HEK293 (cell line): ENCODE results near the gene DCC.

ENCODE experiments used
- CTCF ChIA-PET: fragments of 350-600 bp; formaldehyde crosslinking; extraction: SDS; loops from one replicate; lab custom pipeline; 2021; ENCODE audit warnings: antibody characterized with exemption; lab: Yijun Ruan, JAX
- POLR2A ChIA-PET: fragments of 300-600 bp; formaldehyde crosslinking; extraction: SDS; loops from one replicate; lab custom pipeline; 2020; ENCODE audit warnings: antibody characterized with exemption, inconsistent platforms; lab: Yijun Ruan, JAX
- H3K27ac ChIP-seq: fragments of 200-500 bp; sonication (Bioruptor generic); 2 replicates; pipeline ENCODE4 v1.5.1; 2014; ENCODE audit warnings: low read depth, low read length, control low read depth, inconsistent platforms; ENCODE audit errors: extremely low read depth
- H3K36me3 ChIP-seq, 2 experiments: fragments of 200-500 bp in 1 of 2; sonication (Bioruptor generic) in 1 of 2; 1 replicate in 1 of 2; 2 replicates in 1 of 2; pipeline ENCODE4 v1.5.1; 2014 to 2017; ENCODE audit warnings: inconsistent platforms in 2 of 2, low read length in 2 of 2; ENCODE audit not compliant: control insufficient read depth in 2 of 2, insufficient read depth in 1 of 2
- H3K4me1 ChIP-seq: fragments of 200-500 bp; sonication (Bioruptor generic); 2 replicates; pipeline ENCODE4 v1.5.1; 2014; ENCODE audit warnings: mild to moderate bottlenecking, low read length, inconsistent platforms; ENCODE audit not compliant: control insufficient read depth, insufficient read depth
- H3K4me3 ChIP-seq: 2 replicates; pipeline ENCODE4 v1.5.1; 2011; ENCODE audit warnings: low read depth, mild to moderate bottlenecking, control low read depth, low read length, moderate library complexity
- H3K9me3 ChIP-seq: fragments of 200-500 bp; sonication (Bioruptor generic); 2 replicates; pipeline ENCODE4 v1.5.1; 2014; ENCODE audit warnings: low read depth, low read length, inconsistent platforms; ENCODE audit not compliant: control insufficient read depth, insufficient read depth
- GLIS1 ChIP-seq: fragments of 450-650 bp; formaldehyde crosslinking; IDR thresholded peaks from 2 replicates; pipeline ENCODE4 v1.5.1; 2016; ENCODE audit warnings: missing biosample characterization, missing genetic modification characterization
- OSR2 ChIP-seq: fragments of 450-650 bp; formaldehyde crosslinking; IDR thresholded peaks from 2 replicates; pipeline ENCODE4 v1.5.1; 2016; ENCODE audit warnings: missing biosample characterization, missing genetic modification characterization
- OVOL3 ChIP-seq: fragments of 450-650 bp; formaldehyde crosslinking; IDR thresholded peaks from 2 replicates; pipeline ENCODE4 v1.5.1; 2016; ENCODE audit warnings: missing biosample characterization, missing genetic modification characterization
- RBAK ChIP-seq: fragments of 450-650 bp; formaldehyde crosslinking; IDR thresholded peaks from 2 replicates; pipeline ENCODE4 v1.5.1; 2016; ENCODE audit warnings: missing biosample characterization, missing genetic modification characterization
- ZFP37 ChIP-seq: fragments of 450-650 bp; formaldehyde crosslinking; IDR thresholded peaks from 2 replicates; pipeline ENCODE4 v1.5.1; 2016; ENCODE audit warnings: missing biosample characterization, missing genetic modification characterization
- ZNF292 ChIP-seq: fragments of 450-650 bp; formaldehyde crosslinking; IDR thresholded peaks from 2 replicates; pipeline ENCODE4 v1.5.1; 2016; ENCODE audit warnings: low read depth, missing biosample characterization, missing genetic modification characterization, borderline replicate concordance
- ZNF354C ChIP-seq: fragments of 450-650 bp; formaldehyde crosslinking; IDR thresholded peaks from 2 replicates; pipeline ENCODE4 v1.5.1; 2016; ENCODE audit warnings: missing biosample characterization, missing genetic modification characterization, low read depth, borderline replicate concordance
- ZNF391 ChIP-seq: fragments of 450-650 bp; formaldehyde crosslinking; IDR thresholded peaks from 2 replicates; pipeline ENCODE4 v1.5.1; 2016; ENCODE audit warnings: low read depth, missing biosample characterization, missing genetic modification characterization, borderline replicate concordance
- ZNF510 ChIP-seq: fragments of 450-650 bp; formaldehyde crosslinking; IDR thresholded peaks from 2 replicates; pipeline ENCODE4 v1.5.1; 2018; ENCODE audit warnings: mild to moderate bottlenecking, missing genetic modification characterization, missing biosample characterization; ENCODE audit not compliant: insufficient replicate concordance
- ZNF555 ChIP-seq: fragments of 450-650 bp; formaldehyde crosslinking; conservative IDR thresholded peaks from 2 replicates; pipeline ENCODE4 v1.5.1; 2017; ENCODE audit warnings: missing biosample characterization, mild to moderate bottlenecking, missing genetic modification characterization, inconsistent platforms
- ZNF571 ChIP-seq: fragments of 450-650 bp; formaldehyde crosslinking; IDR thresholded peaks from 2 replicates; pipeline ENCODE4 v1.5.0; 2017; ENCODE audit warnings: missing biosample characterization, missing genetic modification characterization
- ZNF660 ChIP-seq: fragments of 450-650 bp; IDR thresholded peaks from 2 replicates; pipeline ENCODE4 v1.5.1; 2018; ENCODE audit warnings: missing biosample characterization, mild to moderate bottlenecking, missing genetic modification characterization
- ZNF830 ChIP-seq: fragments of 450-650 bp; IDR thresholded peaks from 2 replicates; pipeline ENCODE4 v1.5.0; 2018; ENCODE audit warnings: missing biosample characterization, missing genetic modification characterization, low read depth, mild to moderate bottlenecking, moderate library complexity
- ZSCAN16 ChIP-seq: fragments of 450-650 bp; formaldehyde crosslinking; IDR thresholded peaks from 2 replicates; pipeline ENCODE4 v1.5.1; 2016; ENCODE audit warnings: missing biosample characterization, missing genetic modification characterization
- TF ChIP-seq, protein P1 (sequence below): fragments of 450-650 bp; formaldehyde crosslinking; IDR thresholded peaks from 2 replicates; pipeline ENCODE4 v1.5.1; 2017; ENCODE audit warnings: missing biosample characterization, mild to moderate bottlenecking, missing genetic modification characterization, moderate library complexity
- TF ChIP-seq, protein P2 (sequence below): fragments of 450-650 bp; formaldehyde crosslinking; IDR thresholded peaks from 2 replicates; pipeline ENCODE4 v1.5.1; 2016; ENCODE audit warnings: missing biosample characterization, missing genetic modification characterization
- TF ChIP-seq, protein P3 (sequence below): fragments of 450-650 bp; formaldehyde crosslinking; IDR thresholded peaks from 2 replicates; pipeline ENCODE4 v1.5.1; 2016; ENCODE audit warnings: missing biosample characterization, missing genetic modification characterization, low read depth
- TF ChIP-seq, protein P4 (sequence below): fragments of 450-650 bp; formaldehyde crosslinking; IDR thresholded peaks from 2 replicates; pipeline ENCODE4 v1.5.1; 2016; ENCODE audit warnings: missing biosample characterization, missing genetic modification characterization
- TF ChIP-seq, protein P5 (sequence below): fragments of 450-650 bp; formaldehyde crosslinking; IDR thresholded peaks from 2 replicates; pipeline ENCODE4 v1.5.1; 2017; ENCODE audit warnings: missing biosample characterization, missing genetic modification characterization

Gene DCC

DNA sequence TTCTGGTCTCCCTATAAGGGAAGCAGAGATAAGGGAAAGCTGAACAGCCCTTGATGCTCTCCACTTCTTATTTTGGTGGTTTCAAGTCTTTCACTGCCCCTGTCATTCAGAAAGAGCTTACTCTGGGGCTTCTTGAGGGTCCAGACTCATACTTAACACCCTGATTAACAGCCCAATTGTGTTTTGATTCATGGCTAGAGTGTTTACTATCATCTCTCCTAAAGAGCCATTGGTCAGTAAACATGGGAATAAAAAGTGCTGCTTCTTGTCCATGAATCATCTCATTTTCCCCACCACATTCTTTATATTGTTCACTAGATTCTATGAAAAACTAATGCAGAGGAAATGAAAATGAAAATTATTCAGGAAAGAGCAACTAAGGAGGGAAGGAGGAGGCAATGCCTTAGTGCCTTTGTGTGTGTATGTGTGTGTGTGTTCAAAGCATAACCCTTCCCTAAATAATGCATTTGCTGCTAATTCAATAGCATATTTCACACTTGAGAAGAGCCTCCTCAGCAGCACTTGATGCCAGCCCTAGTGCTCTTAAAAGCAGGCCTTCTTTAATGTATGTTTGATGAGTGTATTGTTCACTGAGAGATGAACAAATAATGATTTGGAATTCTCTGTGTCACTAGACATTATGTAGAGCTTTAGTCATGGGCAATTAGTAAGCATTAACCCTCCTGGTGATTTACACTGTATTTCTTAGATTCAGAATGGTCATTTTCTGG is 63.5 kb downstream of the DCC start:
- ChIA-PET POLR2A (no interaction called here), CTCF (no interaction called here)
- Histone ChIP-seq H3K9me3 (no peaks in the 10 kb centered on the region), H3K4me1 (no peaks in the 10 kb centered on the region), H3K4me3 (no peak overlapping the region), H3K27ac (no peak overlapping the region), H3K36me3 (no peaks in the 10 kb centered on the region)
- no peak for TF ChIP-seq ZNF830 (tag by site-specific recombination)
- TF ChIP-seq, protein P1, sequence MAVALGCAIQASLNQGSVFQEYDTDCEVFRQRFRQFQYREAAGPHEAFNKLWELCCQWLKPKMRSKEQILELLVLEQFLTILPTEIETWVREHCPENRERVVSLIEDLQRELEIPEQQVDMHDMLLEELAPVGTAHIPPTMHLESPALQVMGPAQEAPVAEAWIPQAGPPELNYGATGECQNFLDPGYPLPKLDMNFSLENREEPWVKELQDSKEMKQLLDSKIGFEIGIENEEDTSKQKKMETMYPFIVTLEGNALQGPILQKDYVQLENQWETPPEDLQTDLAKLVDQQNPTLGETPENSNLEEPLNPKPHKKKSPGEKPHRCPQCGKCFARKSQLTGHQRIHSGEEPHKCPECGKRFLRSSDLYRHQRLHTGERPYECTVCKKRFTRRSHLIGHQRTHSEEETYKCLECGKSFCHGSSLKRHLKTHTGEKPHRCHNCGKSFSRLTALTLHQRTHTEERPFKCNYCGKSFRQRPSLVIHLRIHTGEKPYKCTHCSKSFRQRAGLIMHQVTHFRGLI (tag by site-specific recombination): no peak
- no peak for TF ChIP-seq ZNF292 (tag by site-specific recombination)
- no peak for TF ChIP-seq GLIS1 (tag by site-specific recombination)
- TF ChIP-seq, protein P2, sequence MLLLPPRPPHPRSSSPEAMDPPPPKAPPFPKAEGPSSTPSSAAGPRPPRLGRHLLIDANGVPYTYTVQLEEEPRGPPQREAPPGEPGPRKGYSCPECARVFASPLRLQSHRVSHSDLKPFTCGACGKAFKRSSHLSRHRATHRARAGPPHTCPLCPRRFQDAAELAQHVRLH (tag by site-specific recombination): no peak
- no peak for TF ChIP-seq ZNF555 (tag by site-specific recombination)
- no peak for TF ChIP-seq ZNF660 (tag by site-specific recombination)
- TF ChIP-seq ZNF354C (tag by site-specific recombination): no peak
- TF ChIP-seq OVOL3 (tag by site-specific recombination): no peak
- TF ChIP-seq, protein P3, sequence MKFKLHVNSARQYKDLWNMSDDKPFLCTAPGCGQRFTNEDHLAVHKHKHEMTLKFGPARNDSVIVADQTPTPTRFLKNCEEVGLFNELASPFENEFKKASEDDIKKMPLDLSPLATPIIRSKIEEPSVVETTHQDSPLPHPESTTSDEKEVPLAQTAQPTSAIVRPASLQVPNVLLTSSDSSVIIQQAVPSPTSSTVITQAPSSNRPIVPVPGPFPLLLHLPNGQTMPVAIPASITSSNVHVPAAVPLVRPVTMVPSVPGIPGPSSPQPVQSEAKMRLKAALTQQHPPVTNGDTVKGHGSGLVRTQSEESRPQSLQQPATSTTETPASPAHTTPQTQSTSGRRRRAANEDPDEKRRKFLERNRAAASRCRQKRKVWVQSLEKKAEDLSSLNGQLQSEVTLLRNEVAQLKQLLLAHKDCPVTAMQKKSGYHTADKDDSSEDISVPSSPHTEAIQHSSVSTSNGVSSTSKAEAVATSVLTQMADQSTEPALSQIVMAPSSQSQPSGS: no peak
- TF ChIP-seq, protein P4, sequence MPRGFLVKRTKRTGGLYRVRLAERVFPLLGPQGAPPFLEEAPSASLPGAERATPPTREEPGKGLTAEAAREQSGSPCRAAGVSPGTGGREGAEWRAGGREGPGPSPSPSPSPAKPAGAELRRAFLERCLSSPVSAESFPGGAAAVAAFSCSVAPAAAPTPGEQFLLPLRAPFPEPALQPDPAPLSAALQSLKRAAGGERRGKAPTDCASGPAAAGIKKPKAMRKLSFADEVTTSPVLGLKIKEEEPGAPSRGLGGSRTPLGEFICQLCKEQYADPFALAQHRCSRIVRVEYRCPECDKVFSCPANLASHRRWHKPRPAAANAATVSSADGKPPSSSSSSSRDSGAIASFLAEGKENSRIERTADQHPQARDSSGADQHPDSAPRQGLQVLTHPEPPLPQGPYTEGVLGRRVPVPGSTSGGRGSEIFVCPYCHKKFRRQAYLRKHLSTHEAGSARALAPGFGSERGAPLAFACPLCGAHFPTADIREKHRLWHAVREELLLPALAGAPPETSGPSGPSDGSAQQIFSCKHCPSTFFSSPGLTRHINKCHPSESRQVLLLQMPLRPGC (tag by site-specific recombination): no peak
- no peak for TF ChIP-seq ZFP37 (tag by site-specific recombination)
- TF ChIP-seq, protein P5, sequence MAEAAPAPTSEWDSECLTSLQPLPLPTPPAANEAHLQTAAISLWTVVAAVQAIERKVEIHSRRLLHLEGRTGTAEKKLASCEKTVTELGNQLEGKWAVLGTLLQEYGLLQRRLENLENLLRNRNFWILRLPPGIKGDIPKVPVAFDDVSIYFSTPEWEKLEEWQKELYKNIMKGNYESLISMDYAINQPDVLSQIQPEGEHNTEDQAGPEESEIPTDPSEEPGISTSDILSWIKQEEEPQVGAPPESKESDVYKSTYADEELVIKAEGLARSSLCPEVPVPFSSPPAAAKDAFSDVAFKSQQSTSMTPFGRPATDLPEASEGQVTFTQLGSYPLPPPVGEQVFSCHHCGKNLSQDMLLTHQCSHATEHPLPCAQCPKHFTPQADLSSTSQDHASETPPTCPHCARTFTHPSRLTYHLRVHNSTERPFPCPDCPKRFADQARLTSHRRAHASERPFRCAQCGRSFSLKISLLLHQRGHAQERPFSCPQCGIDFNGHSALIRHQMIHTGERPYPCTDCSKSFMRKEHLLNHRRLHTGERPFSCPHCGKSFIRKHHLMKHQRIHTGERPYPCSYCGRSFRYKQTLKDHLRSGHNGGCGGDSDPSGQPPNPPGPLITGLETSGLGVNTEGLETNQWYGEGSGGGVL (tag by site-specific recombination): no peak
- TF ChIP-seq OSR2 (tag by site-specific recombination): no peak
- no peak for TF ChIP-seq ZNF510 (tag by site-specific recombination)
- no peak for TF ChIP-seq ZSCAN16
- no peak for TF ChIP-seq RBAK (tag by site-specific recombination)
- no peak for TF ChIP-seq ZNF571 (tag by site-specific recombination)
- no peak for TF ChIP-seq ZNF391 (tag by site-specific recombination)
